22Rv1 (cell line): ENCODE measurements around the gene ZNF488.

Experiments used
- H3K27ac ChIP-seq: fragments of 450-650 bp; 2 replicates; pipeline ENCODE4 v1.5.1; 2017
- CTCF ChIP-seq: fragments of 450-650 bp; IDR thresholded peaks from 2 replicates; pipeline ENCODE4 v1.5.1; 2017; ENCODE audit warnings: mild to moderate bottlenecking
- ZFX ChIP-seq: fragments of 450-650 bp; IDR thresholded peaks from 2 replicates; pipeline ENCODE4 v1.6.1; 2017; ENCODE audit warnings: antibody characterized with exemption, borderline replicate concordance

Gene ZNF488

GRCh38 chr10:47372726-47373125 is 11.4 kb downstream of the ZNF488 start:
- TF ChIP-seq CTCF = no peak
- no peak for TF ChIP-seq ZFX
- H3K27ac ChIP-seq = no peak overlapping the region

- no peak for TF ChIP-seq CTCF
- TF ChIP-seq ZFX = no peak
- H3K27ac ChIP-seq = no peak overlapping the region
Observed at GRCh38 chr10:47371629-47372485, 12.2 kb downstream of the ZNF488 start.

GRCh38 chr10:47370878-47371277 is 13.2 kb downstream of the ZNF488 start:
- no peak for TF ChIP-seq CTCF
- no peak for TF ChIP-seq ZFX
- no peak overlapping the region for H3K27ac ChIP-seq

GRCh38 chr10:47370015-47370767 is 13.9 kb downstream of the ZNF488 start:
- TF ChIP-seq ZFX (no peak), CTCF (no peak)
- H3K27ac ChIP-seq = no peak overlapping the region

- no peak overlapping the region for H3K27ac ChIP-seq
- TF ChIP-seq CTCF = no peak
- no peak for TF ChIP-seq ZFX
Observed at GRCh38 chr10:47369251-47369894, 14.7 kb downstream of the ZNF488 start.

- TF ChIP-seq CTCF = no peak
- TF ChIP-seq ZFX = no peak
- H3K27ac ChIP-seq = no peak overlapping the region
Observed at GRCh38 chr10:47368431-47369180, 15.5 kb downstream of the ZNF488 start.
